ENCODE measurements around the gene CFAP410.

- TF ChIP-seq CTCF (IDR thresholded peaks at IDR 0.05) (no peak), POLR2A (IDR thresholded peaks at IDR 0.05) (no peak)
These were observed 37.2 kb downstream of the CFAP410 start for GRCh38 chr21:44301961-44302406.

Measured in uterus (tissue), 2 donors.